Brain microvascular endothelial cell (primary cell): ENCODE measurements around the gene PANK2.

Source experiments
- DNase-seq: peaks from one replicate; pipeline ENCODE4 v3.0.0-alpha.2; 2020
- H3K27ac ChIP-seq: fragments of 250-450 bp; sonication (Bioruptor Pico); 2 replicates; pipeline ENCODE4 v1.5.1; 2020; ENCODE audit warnings: mild to moderate bottlenecking, moderate library complexity
- H3K27me3 ChIP-seq: fragments of 250-450 bp; sonication (Bioruptor Pico); replicated peaks from 2 replicates; pipeline ENCODE4 v1.5.1; 2020; ENCODE audit warnings: mild to moderate bottlenecking
- H3K36me3 ChIP-seq: fragments of 250-450 bp; sonication (Bioruptor Pico); replicated peaks from 2 replicates; pipeline ENCODE4 v1.5.1; 2020; ENCODE audit warnings: mild to moderate bottlenecking
- H3K4me3 ChIP-seq: 2 replicates; pipeline ENCODE4 v1.5.1; 2011; ENCODE audit warnings: low read depth, mild to moderate bottlenecking, control low read depth, low read length, moderate library complexity
- CTCF ChIP-seq: IDR thresholded peaks from 2 replicates; pipeline ENCODE4 v1.5.1; 2011; ENCODE audit warnings: low read depth, mild to moderate bottlenecking, moderate library complexity, low read length, control low read depth, inconsistent platforms; ENCODE audit errors: missing control alignments
- in situ Hi-C: cut with HindIII; loops from 2 replicates; pipeline ENCODE4 v1.10.0; 2017; ENCODE audit warnings: low sequenced_read_pairs, low pct_ligation_motif_present

The PANK2 gene

GRCh38 chr20:3865887-3866407 lies 23.2 kb upstream of the PANK2 start:
- DNase-seq, result no peak
- H3K27me3 ChIP-seq, result no peaks in the 10 kb centered on the region
- H3K27ac ChIP-seq, result no peak overlapping the region
- TF ChIP-seq CTCF, result no peak
- peaks cover 63% of the 10 kb centered on the region for H3K36me3 ChIP-seq
- in situ Hi-C loops, result no loop called here
- H3K4me3 ChIP-seq, result no peak overlapping the region

- no peak overlapping the region for H3K4me3 ChIP-seq
- H3K27ac ChIP-seq, result no peak overlapping the region
- no peaks in the 10 kb centered on the region for H3K27me3 ChIP-seq
- TF ChIP-seq CTCF, result no peak
- in situ Hi-C loops, result no loop called here
- no peak for DNase-seq
- peaks cover 61% of the 10 kb centered on the region for H3K36me3 ChIP-seq
Measured at GRCh38 chr20:3866464-3866863, 22.7 kb upstream of the PANK2 start.

DNA sequence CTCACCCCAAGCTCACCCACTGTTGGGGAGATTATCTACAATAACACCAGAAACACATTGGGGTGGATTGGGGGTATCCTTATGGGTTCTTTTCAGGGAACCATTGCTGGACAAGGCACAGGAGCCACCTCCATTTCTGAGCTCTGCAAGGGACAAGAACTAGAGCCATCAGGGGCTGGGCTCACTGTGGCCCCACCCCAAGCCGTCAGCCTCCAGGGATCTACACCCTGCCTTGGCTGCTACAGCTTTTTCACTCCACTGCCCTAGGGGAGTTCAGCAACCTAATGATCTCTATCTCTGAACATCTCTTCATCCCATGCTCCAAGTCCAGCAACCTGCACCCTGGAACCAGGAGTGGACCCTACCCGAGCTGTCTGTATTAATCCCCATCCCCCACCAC lies 21.4 kb upstream of the PANK2 start:
- Histone ChIP-seq H3K27ac (no peak overlapping the region), H3K36me3 (peaks cover 47% of the 10 kb centered on the region), H3K27me3 (no peaks in the 10 kb centered on the region), H3K4me3 (no peak overlapping the region)
- in situ Hi-C loops, result no loop called here
- DNase-seq, result no peak
- TF ChIP-seq CTCF, result no peak

DNA sequence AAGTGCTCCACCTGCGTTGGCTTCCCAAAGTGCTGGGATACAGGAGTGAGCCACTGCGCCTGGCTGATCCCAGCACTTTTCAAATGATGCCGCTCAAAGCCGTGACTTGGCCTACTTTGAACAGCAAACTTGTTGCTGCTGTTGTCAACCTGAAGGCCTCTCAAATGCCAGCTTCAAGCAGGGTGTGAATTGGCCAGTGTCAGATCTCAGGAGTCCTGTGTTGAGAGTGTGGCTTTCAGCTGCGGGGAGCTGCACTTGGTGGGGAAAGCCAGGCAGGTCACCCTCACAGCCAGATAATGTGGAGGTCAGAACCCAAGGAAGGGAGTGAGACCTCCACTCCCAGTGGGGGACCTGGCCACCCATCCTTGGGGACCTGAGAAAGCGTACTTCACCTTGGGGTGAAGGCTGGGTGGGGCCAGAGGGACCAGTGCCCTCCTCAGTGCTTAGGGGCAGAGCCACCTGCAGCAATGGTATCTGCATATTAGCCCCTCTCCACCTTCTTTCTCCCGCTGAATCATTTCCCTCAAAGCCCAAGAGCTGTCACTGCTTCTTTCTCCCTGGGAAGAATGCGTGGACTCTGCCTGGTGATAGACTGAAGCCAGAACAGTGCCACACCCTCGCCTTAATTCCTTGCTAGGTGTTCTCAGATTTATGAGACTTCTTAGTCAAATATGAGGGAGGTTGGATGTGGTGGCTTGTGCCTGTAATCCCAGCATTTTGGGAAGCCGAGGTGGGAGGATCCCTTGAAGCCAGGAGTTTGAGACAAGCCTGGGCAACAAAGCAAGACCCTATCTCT lies 19.1 kb upstream of the PANK2 start:
- Histone ChIP-seq H3K4me3 (no peak overlapping the region), H3K27me3 (no peaks in the 10 kb centered on the region), H3K27ac (no peak overlapping the region), H3K36me3 (peaks cover 30% of the 10 kb centered on the region)
- DNase-seq, result no peak
- in situ Hi-C loops, result no loop called here
- TF ChIP-seq CTCF, result no peak

- no peak for DNase-seq
- TF ChIP-seq CTCF, result no peak
- peaks cover 14% of the 10 kb centered on the region for H3K36me3 ChIP-seq
- no peak overlapping the region for H3K27ac ChIP-seq
- in situ Hi-C loops, result no loop called here
- no peaks in the 10 kb centered on the region for H3K27me3 ChIP-seq
- H3K4me3 ChIP-seq, result no peak overlapping the region
Measured at GRCh38 chr20:3871550-3872265, 17.5 kb upstream of the PANK2 start.
